Measurements from ENCODE around the gene POU4F2. TPM values are rescaled to one million over a fixed set of nuclear protein-coding genes. Genes with fewer than 3 reads are reported as not detected.
A peak's percentile ranks its signal among the peaks of the same experiment; 100 is the strongest.

POU4F2 gene, protein sequence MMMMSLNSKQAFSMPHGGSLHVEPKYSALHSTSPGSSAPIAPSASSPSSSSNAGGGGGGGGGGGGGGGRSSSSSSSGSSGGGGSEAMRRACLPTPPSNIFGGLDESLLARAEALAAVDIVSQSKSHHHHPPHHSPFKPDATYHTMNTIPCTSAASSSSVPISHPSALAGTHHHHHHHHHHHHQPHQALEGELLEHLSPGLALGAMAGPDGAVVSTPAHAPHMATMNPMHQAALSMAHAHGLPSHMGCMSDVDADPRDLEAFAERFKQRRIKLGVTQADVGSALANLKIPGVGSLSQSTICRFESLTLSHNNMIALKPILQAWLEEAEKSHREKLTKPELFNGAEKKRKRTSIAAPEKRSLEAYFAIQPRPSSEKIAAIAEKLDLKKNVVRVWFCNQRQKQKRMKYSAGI
- total RNA-seq = not detected

DNA sequence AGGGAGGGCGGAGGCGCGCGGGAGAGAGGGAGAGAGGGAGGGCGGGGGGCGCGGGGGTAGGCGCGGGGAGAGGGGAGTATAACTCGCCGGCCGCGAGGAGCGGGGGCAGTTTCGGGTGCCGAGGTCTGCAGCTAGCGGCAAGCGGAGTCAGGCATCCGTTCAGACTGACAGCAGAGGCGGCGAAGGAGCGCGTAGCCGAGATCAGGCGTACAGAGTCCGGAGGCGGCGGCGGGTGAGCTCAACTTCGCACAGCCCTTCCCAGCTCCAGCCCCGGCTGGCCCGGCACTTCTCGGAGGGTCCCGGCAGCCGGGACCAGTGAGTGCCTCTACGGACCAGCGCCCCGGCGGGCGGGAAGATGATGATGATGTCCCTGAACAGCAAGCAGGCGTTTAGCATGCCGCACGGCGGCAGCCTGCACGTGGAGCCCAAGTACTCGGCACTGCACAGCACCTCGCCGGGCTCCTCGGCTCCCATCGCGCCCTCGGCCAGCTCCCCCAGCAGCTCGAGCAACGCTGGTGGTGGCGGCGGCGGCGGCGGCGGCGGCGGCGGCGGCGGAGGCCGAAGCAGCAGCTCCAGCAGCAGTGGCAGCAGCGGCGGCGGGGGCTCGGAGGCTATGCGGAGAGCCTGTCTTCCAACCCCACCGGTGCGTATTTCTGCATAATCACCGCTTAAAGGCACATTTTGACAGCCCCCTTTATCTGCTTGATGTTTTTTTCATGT, at the start of gene POU4F2:
TSS of gene POU4F2 (plus strand) at position 108 of the 720 bp plus-strand sequence. CDS start at position 356, 248 bp downstream.
- peak within 1 kb of the TSS in 2 of 3 donors; percentile 6 to 36 for H3K4me3 ChIP-seq (ENCODE audit: low read length in 3 of 3)
- H3K36me3 ChIP-seq (ENCODE audit: control insufficient read depth in 3 of 3, insufficient read depth in 3 of 3, low read length in 3 of 3) = no peaks in the 10 kb centered on the region
- peaks cover 0 to 3% (median 3%) of the 10 kb centered on the region in 3 donors for H3K9me3 ChIP-seq (ENCODE audit: control insufficient read depth in 3 of 3, low read length in 3 of 3)
- peaks cover 2 to 9% (median 3%) of the 10 kb centered on the region in 3 donors for H3K4me1 ChIP-seq (ENCODE audit: control insufficient read depth in 3 of 3, insufficient read depth in 3 of 3, low read length in 3 of 3)
- peaks cover 59 to 65% (median 61%) of the 10 kb centered on the region in 3 donors for H3K27me3 ChIP-seq (ENCODE audit: control insufficient read depth in 3 of 3, insufficient read depth in 3 of 3, low read length in 3 of 3)
- no peak within 1 kb of the TSS for H3K9ac ChIP-seq (ENCODE audit: low read depth in 1 of 3, low read length in 3 of 3)
- no peak within 1 kb of the TSS for H3K27ac ChIP-seq (ENCODE audit: low read depth, low read length)

DNA sequence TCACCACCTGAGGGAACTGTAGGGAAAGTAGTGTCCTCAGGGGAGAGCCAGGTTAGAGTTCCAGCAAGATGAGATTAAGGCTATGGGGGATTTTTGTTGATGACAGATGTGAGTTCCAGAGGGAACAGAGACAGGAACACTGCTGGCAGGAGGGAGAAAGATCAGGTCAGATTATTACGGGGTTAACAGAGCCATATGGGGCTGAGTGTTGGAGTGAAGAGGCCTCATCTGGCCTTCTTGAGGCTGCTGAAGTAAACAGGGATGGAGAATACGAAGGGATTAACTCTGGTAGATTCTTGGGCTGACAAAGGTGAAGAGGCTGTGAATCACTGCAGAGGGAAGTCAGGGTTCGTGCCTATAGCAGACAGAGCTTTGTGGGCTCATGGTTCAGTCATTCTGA, 47.9 kb upstream of the POU4F2 start:
- Histone ChIP-seq H3K36me3 (ENCODE audit: control insufficient read depth in 3 of 3, insufficient read depth in 3 of 3, low read length in 3 of 3) (no peaks in the 10 kb centered on the region), H3K4me1 (ENCODE audit: control insufficient read depth in 3 of 3, insufficient read depth in 3 of 3, low read length in 3 of 3) (no peaks in the 10 kb centered on the region), H3K27me3 (ENCODE audit: control insufficient read depth in 3 of 3, insufficient read depth in 3 of 3, low read length in 3 of 3) (no peaks in the 10 kb centered on the region), H3K9ac (ENCODE audit: low read depth in 1 of 3, low read length in 3 of 3) (no peak overlapping the region), H3K4me3 (ENCODE audit: low read length in 3 of 3) (no peak overlapping the region), H3K9me3 (ENCODE audit: control insufficient read depth in 3 of 3, low read length in 3 of 3) (no peaks in the 10 kb centered on the region), H3K27ac (ENCODE audit: low read depth, low read length) (no peak overlapping the region)

DNA sequence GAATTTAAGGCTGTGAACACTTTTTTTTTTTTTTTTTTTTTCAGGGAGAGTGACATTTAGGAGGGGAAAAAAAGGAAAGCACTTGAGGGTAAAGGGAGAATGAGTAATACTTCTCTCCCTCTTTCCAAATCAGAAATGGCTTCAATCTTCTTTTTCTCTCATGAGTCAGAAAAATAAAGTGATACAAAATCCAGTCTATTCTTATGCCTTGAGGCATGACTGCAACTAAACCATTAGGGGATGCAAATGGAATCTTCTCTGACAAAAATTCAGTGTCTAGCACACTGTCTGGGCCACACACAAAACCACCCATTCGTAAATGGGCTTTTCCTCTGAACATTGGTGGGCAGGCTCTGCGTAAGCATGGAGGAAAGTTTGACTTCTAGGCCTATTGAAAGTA, 46.7 kb upstream of the POU4F2 start:
- no peaks in the 10 kb centered on the region for H3K27me3 ChIP-seq (ENCODE audit: control insufficient read depth in 3 of 3, insufficient read depth in 3 of 3, low read length in 3 of 3)
- no peak overlapping the region for H3K9ac ChIP-seq (ENCODE audit: low read depth in 1 of 3, low read length in 3 of 3)
- H3K9me3 ChIP-seq (ENCODE audit: control insufficient read depth in 3 of 3, low read length in 3 of 3) = no peaks in the 10 kb centered on the region
- H3K27ac ChIP-seq (ENCODE audit: low read depth, low read length) = no peak overlapping the region
- no peak overlapping the region for H3K4me3 ChIP-seq (ENCODE audit: low read length in 3 of 3)
- H3K4me1 ChIP-seq (ENCODE audit: control insufficient read depth in 3 of 3, insufficient read depth in 3 of 3, low read length in 3 of 3) = no peaks in the 10 kb centered on the region
- H3K36me3 ChIP-seq (ENCODE audit: control insufficient read depth in 3 of 3, insufficient read depth in 3 of 3, low read length in 3 of 3) = no peaks in the 10 kb centered on the region

DNA sequence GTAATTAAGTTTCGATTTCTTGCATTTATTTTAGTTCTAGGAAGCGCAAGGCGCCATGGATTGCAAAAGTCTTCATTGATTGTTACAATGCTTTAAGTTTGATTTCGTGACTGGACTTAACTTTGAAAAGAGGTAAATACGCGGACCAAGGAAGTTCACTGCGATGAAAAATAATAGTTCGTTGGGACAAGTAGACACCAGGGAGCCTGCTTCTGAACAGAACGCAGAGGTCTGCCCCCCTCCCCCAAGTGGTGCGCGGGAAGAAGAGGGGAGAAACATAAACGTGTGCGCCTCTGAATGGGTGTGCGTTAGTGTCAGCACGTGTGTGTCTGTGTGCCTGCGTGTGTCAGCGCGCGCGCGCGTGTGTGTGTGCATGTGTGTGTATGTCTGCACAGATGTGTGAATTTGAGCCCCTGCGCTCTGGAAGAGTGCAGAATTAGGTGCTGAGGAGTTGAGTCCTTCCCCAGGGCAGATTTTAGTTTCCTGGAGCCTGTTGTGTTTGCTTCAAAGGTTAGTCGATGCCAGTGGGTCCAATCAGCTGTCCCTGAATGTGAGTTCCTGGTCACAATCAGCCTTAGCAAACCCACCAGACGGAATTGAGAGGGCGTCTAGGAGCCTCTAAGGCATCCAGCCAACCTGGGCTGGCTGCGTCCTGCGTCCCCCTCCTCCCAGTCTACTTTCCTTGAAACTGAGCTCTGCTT, 5.8 kb upstream of the POU4F2 start:
- no peaks in the 10 kb centered on the region for H3K36me3 ChIP-seq (ENCODE audit: control insufficient read depth in 3 of 3, insufficient read depth in 3 of 3, low read length in 3 of 3)
- peaks cover 37 to 56% (median 46%) of the 10 kb centered on the region in 3 donors for H3K27me3 ChIP-seq (ENCODE audit: control insufficient read depth in 3 of 3, insufficient read depth in 3 of 3, low read length in 3 of 3)
- H3K4me1 ChIP-seq (ENCODE audit: control insufficient read depth in 3 of 3, insufficient read depth in 3 of 3, low read length in 3 of 3) = no peaks in the 10 kb centered on the region
- no peak overlapping the region for H3K4me3 ChIP-seq (ENCODE audit: low read length in 3 of 3)
- H3K9me3 ChIP-seq (ENCODE audit: control insufficient read depth in 3 of 3, low read length in 3 of 3) = peaks cover 0 to 3% (median 0%) of the 10 kb centered on the region in 3 donors
- no peak overlapping the region for H3K9ac ChIP-seq (ENCODE audit: low read depth in 1 of 3, low read length in 3 of 3)
- H3K27ac ChIP-seq (ENCODE audit: low read depth, low read length) = no peak overlapping the region

DNA sequence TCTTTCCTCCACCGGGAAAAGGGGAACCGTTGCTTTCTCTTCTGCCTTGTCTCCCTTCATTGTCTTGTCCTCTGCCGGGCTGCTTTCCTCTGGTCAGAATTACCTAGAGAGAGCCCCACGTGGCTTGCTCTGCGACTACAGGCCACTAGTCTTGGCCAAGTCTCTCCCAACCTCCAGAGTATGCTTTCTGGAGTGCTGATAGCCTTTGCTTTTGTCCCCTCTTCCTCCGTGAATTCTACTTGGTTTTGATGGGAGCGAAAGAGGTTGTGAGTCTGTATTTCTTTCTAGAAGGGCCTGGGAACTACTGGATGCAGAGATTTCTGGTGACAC, 5.3 kb upstream of the POU4F2 start:
- Histone ChIP-seq H3K27ac (ENCODE audit: low read depth, low read length) (no peak overlapping the region), H3K27me3 (ENCODE audit: control insufficient read depth in 3 of 3, insufficient read depth in 3 of 3, low read length in 3 of 3) (peaks cover 42 to 61% (median 50%) of the 10 kb centered on the region in 3 donors), H3K9me3 (ENCODE audit: control insufficient read depth in 3 of 3, low read length in 3 of 3) (peaks cover 0 to 3% (median 0%) of the 10 kb centered on the region in 3 donors)

DNA sequence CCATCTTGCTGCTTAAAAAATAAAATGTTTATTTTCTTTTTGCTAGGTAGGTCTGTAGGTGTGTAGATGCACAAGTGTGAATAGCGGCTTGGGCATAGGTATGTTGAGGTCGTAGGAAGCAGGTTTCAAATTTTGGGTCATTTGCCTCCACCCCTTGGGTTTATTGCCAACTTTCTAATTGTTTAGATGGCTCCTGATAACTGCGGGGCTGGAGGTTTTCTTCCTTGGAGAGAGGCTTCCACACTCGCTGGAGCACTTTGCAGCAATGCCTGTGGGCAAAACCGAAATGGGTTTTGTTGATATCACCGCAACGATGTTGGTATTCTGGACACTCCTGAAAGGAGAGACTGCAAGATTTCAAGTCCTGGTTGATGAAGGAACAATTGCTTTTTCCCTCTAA, 3.9 kb upstream of the POU4F2 start:
- Histone ChIP-seq H3K4me1 (ENCODE audit: control insufficient read depth in 3 of 3, insufficient read depth in 3 of 3, low read length in 3 of 3) (peaks cover 2 to 9% (median 3%) of the 10 kb centered on the region in 3 donors), H3K27ac (ENCODE audit: low read depth, low read length) (no peak overlapping the region), H3K27me3 (ENCODE audit: control insufficient read depth in 3 of 3, insufficient read depth in 3 of 3, low read length in 3 of 3) (peaks cover 52 to 74% (median 57%) of the 10 kb centered on the region in 3 donors), H3K36me3 (ENCODE audit: control insufficient read depth in 3 of 3, insufficient read depth in 3 of 3, low read length in 3 of 3) (no peaks in the 10 kb centered on the region), H3K9me3 (ENCODE audit: control insufficient read depth in 3 of 3, low read length in 3 of 3) (peaks cover 0 to 3% (median 0%) of the 10 kb centered on the region in 3 donors), H3K4me3 (ENCODE audit: low read length in 3 of 3) (no peak overlapping the region), H3K9ac (ENCODE audit: low read depth in 1 of 3, low read length in 3 of 3) (no peak overlapping the region)

More for the DNA sequence above, 5.3 kb upstream of the POU4F2 start:
- Histone ChIP-seq H3K36me3 (ENCODE audit: control insufficient read depth in 3 of 3, insufficient read depth in 3 of 3, low read length in 3 of 3) (no peaks in the 10 kb centered on the region), H3K4me1 (ENCODE audit: control insufficient read depth in 3 of 3, insufficient read depth in 3 of 3, low read length in 3 of 3) (peaks cover 0 to 3% (median 0%) of the 10 kb centered on the region in 3 donors), H3K4me3 (ENCODE audit: low read length in 3 of 3) (no peak overlapping the region), H3K9ac (ENCODE audit: low read depth in 1 of 3, low read length in 3 of 3) (no peak overlapping the region)

DNA sequence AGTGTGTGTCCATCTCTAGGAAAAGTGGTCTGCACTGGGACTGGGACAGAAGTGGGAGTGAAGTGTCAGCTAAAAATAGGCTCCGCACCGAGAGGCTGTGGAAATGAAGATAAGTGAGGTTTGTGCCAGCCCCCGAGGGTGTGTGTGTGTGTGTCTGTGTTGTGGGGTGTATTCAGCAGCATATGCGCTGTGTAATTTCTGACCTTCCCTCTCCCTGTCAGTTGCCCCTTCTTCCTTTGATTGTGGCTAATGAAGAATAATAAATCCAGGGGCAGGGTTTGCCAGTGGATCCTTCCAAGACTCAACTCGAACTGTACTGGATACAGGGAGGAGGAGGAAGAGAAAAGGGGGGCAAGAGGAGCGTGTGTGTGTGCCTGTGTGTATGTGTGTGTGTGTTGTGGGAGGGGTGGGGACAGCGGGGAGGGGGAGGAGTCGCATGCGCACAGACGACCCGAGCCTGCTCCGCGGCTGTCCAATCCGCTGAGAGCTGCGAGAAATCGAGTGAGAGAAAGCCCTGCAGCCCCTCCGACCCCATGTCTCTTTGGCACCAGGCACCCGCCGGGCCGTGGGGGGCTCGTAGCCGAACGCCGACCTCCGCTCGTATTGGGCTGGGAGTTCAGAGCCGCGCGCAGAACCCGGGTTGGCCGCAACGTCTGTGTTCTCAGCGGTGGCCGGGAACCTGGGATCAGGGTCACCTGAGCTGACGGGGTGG, 916 bp upstream of the POU4F2 start:
- peaks cover 66 to 73% (median 66%) of the 10 kb centered on the region in 3 donors for H3K27me3 ChIP-seq (ENCODE audit: control insufficient read depth in 3 of 3, insufficient read depth in 3 of 3, low read length in 3 of 3)
- H3K4me3 ChIP-seq (ENCODE audit: low read length in 3 of 3) = peak overlapping the region in 1 of 3 donors; percentile 36
- H3K9ac ChIP-seq (ENCODE audit: low read depth in 1 of 3, low read length in 3 of 3) = no peak overlapping the region
- H3K36me3 ChIP-seq (ENCODE audit: control insufficient read depth in 3 of 3, insufficient read depth in 3 of 3, low read length in 3 of 3) = no peaks in the 10 kb centered on the region
- no peak overlapping the region for H3K27ac ChIP-seq (ENCODE audit: low read depth, low read length)
- peaks cover 2 to 9% (median 3%) of the 10 kb centered on the region in 3 donors for H3K4me1 ChIP-seq (ENCODE audit: control insufficient read depth in 3 of 3, insufficient read depth in 3 of 3, low read length in 3 of 3)
- H3K9me3 ChIP-seq (ENCODE audit: control insufficient read depth in 3 of 3, low read length in 3 of 3) = peaks cover 0 to 3% (median 3%) of the 10 kb centered on the region in 3 donors

DNA sequence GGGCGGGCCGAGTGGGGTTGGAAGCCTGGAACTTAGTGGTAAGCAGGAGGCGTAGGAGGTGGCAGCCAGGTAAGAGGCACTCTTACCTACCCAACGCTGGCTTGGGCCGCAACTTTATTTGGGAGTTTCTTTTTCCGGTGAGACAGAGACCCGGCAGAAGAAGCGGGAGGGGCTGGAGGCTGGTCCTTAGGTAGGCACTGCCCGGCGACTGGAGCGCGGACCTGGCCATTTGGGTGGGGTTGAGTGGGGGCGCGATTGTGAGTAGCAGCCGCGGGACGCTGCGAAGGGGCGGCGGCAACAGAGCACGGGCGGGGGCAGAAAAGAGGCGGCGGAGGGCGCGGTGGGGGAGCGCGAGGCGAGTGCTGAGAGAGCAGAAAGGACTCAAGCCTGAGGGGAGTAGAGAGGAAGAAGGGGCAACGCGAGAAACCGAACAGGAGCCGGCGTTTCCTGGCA, 334 bp upstream of the POU4F2 start:
- Histone ChIP-seq H3K4me3 (ENCODE audit: low read length in 3 of 3) (peak overlapping the region in 1 of 3 donors; percentile 36), H3K9ac (ENCODE audit: low read depth in 1 of 3, low read length in 3 of 3) (no peak overlapping the region), H3K36me3 (ENCODE audit: control insufficient read depth in 3 of 3, insufficient read depth in 3 of 3, low read length in 3 of 3) (no peaks in the 10 kb centered on the region), H3K4me1 (ENCODE audit: control insufficient read depth in 3 of 3, insufficient read depth in 3 of 3, low read length in 3 of 3) (peaks cover 2 to 9% (median 3%) of the 10 kb centered on the region in 3 donors), H3K27me3 (ENCODE audit: control insufficient read depth in 3 of 3, insufficient read depth in 3 of 3, low read length in 3 of 3) (peaks cover 64 to 71% (median 66%) of the 10 kb centered on the region in 3 donors), H3K9me3 (ENCODE audit: control insufficient read depth in 3 of 3, low read length in 3 of 3) (peaks cover 0 to 3% (median 3%) of the 10 kb centered on the region in 3 donors), H3K27ac (ENCODE audit: low read depth, low read length) (no peak overlapping the region)

DNA sequence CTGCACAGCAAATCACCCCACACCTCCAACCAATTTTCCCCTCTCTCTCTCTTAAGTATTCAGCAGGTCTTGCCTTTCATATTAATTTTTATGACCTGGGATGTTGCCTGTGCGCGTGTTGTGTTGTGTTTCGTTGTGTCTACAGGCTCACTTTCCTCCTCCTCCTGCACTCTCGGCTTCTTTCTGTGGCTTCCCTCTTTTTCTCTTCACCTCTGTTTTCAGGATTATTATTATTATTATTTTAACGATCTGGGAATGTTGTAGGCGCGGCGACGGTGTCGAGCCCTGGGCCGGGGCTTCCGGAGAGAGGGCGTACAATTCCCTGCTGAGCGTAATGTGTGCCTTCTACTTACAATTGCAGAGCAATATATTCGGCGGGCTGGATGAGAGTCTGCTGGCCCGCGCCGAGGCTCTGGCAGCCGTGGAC, 826 bp downstream of the POU4F2 start:
- Histone ChIP-seq H3K4me3 (ENCODE audit: low read length in 3 of 3) (no peak overlapping the region), H3K4me1 (ENCODE audit: control insufficient read depth in 3 of 3, insufficient read depth in 3 of 3, low read length in 3 of 3) (peaks cover 2 to 9% (median 3%) of the 10 kb centered on the region in 3 donors), H3K9me3 (ENCODE audit: control insufficient read depth in 3 of 3, low read length in 3 of 3) (peaks cover 0 to 3% (median 3%) of the 10 kb centered on the region in 3 donors), H3K9ac (ENCODE audit: low read depth in 1 of 3, low read length in 3 of 3) (no peak overlapping the region), H3K27me3 (ENCODE audit: control insufficient read depth in 3 of 3, insufficient read depth in 3 of 3, low read length in 3 of 3) (peaks cover 56 to 61% (median 58%) of the 10 kb centered on the region in 3 donors), H3K27ac (ENCODE audit: low read depth, low read length) (no peak overlapping the region), H3K36me3 (ENCODE audit: control insufficient read depth in 3 of 3, insufficient read depth in 3 of 3, low read length in 3 of 3) (no peaks in the 10 kb centered on the region)
